ENCODE results near the gene CCDC181.

Gene CCDC181

GRCh38 chr1:169361281-169361680 lies 66.0 kb downstream of the CCDC181 start:
- no peaks in the 10 kb centered on the region for H3K27me3 ChIP-seq (ENCODE audit: low read depth, low read length)
- no peaks in the 10 kb centered on the region for H4K20me1 ChIP-seq (ENCODE audit: insufficient read depth, low read length)
- peak overlapping the region; percentile 20 for H3K4me3 ChIP-seq (ENCODE audit: low read length)
- peaks cover 4% of the 10 kb centered on the region; the same call in 1 of the 2 replicates for H3K9me3 ChIP-seq (ENCODE audit: insufficient read depth, low read length)
- H3K9ac ChIP-seq (ENCODE audit: low read length), result no peak overlapping the region
- peaks cover 14% of the 10 kb centered on the region for H3K36me3 ChIP-seq (replicated peaks; ENCODE audit: low read depth, low read length)
- peak overlapping the region; percentile 13 for H3K4me2 ChIP-seq (ENCODE audit: low read length)
- no peak for TF ChIP-seq CTCF (IDR thresholded peaks at IDR 0.05; ENCODE audit: low read depth, low read length)
- no peak for TF ChIP-seq EZH2phosphoT487 (IDR thresholded peaks at IDR 0.05; ENCODE audit: low read depth)
- H3K79me2 ChIP-seq (ENCODE audit: low read length), result no peaks in the 10 kb centered on the region
- no peak overlapping the region for H2AFZ ChIP-seq (ENCODE audit: low read depth, low read length)
- H3K27ac ChIP-seq (ENCODE audit: low read length), result no peak overlapping the region
- peaks cover 26% of the 10 kb centered on the region for H3K4me1 ChIP-seq (ENCODE audit: low read length)

DNA sequence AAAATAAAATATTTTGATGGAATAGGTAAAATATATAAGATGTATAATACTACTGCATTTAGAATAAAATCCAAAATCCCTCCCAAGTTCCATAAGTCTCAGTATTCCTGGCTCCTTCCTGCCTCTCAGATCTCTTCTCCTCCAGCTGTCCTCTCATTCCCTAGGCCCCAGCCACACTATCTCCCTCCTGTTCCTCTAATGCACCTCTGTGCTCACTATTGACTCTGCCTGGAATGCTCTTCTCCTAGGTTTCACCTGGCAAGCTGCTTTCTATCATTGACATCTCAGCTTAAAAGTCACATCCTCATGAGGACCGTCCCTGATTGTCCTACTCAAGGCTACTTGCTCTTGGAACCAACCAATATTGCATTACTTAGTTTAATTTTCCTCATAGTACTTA lies 66.9 kb downstream of the CCDC181 start:
- TF ChIP-seq EZH2phosphoT487 (IDR thresholded peaks at IDR 0.05; ENCODE audit: low read depth), result no peak
- no peak for TF ChIP-seq CTCF (IDR thresholded peaks at IDR 0.05; ENCODE audit: low read depth, low read length)
- Histone ChIP-seq H3K27me3 (ENCODE audit: low read depth, low read length) (no peaks in the 10 kb centered on the region), H2AFZ (ENCODE audit: low read depth, low read length) (no peak overlapping the region), H3K36me3 (replicated peaks; ENCODE audit: low read depth, low read length) (peaks cover 12% of the 10 kb centered on the region), H4K20me1 (ENCODE audit: insufficient read depth, low read length) (no peaks in the 10 kb centered on the region), H3K9me3 (ENCODE audit: insufficient read depth, low read length) (peaks cover 4% of the 10 kb centered on the region; the same call in 1 of the 2 replicates), H3K79me2 (ENCODE audit: low read length) (no peaks in the 10 kb centered on the region), H3K4me2 (ENCODE audit: low read length) (no peak overlapping the region), H3K4me3 (ENCODE audit: low read length) (no peak overlapping the region), H3K27ac (ENCODE audit: low read length) (no peak overlapping the region), H3K9ac (ENCODE audit: low read length) (no peak overlapping the region), H3K4me1 (ENCODE audit: low read length) (peaks cover 26% of the 10 kb centered on the region)

DNA sequence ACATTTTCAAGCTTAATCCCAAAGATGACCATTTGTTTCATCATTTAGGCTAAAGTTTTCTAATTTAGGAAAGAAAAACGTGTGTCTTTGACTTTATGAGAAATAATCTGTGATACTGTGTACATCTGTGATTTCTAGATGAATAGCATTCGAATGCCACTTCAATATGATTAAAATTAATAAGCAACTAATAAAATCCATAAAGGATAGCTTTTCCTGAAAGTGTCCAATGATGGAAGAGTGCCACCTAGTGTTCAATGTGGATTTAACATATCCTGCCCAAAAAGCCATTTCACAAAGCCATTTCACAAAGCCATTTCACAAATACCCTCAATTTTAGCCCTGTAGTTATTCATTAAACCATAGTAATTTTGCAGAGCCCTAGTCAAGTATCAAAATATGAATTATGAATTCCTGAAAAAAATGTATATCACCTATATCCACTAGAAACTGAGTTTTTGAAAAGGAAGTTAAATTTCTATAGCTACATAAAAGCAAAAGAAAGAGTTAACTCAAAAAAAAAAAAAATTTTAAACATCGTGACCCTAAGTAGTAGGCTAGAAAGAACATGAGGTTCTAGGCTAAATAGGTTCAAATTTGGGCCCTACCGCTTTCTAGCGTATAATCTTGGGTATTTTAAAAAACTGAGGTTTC lies 78.8 kb downstream of the CCDC181 start:
- Histone ChIP-seq H3K27me3 (ENCODE audit: low read depth, low read length) (no peaks in the 10 kb centered on the region), H3K4me2 (ENCODE audit: low read length) (no peak overlapping the region), H2AFZ (ENCODE audit: low read depth, low read length) (no peak overlapping the region), H3K79me2 (ENCODE audit: low read length) (no peaks in the 10 kb centered on the region), H3K4me1 (ENCODE audit: low read length) (peaks cover 7% of the 10 kb centered on the region), H3K4me3 (ENCODE audit: low read length) (no peak overlapping the region), H3K9me3 (ENCODE audit: insufficient read depth, low read length) (no peaks in the 10 kb centered on the region), H4K20me1 (ENCODE audit: insufficient read depth, low read length) (no peaks in the 10 kb centered on the region), H3K36me3 (replicated peaks; ENCODE audit: low read depth, low read length) (no peaks in the 10 kb centered on the region), H3K27ac (ENCODE audit: low read length) (no peak overlapping the region), H3K9ac (ENCODE audit: low read length) (no peak overlapping the region)
- TF ChIP-seq EZH2phosphoT487 (IDR thresholded peaks at IDR 0.05; ENCODE audit: low read depth) (no peak), CTCF (IDR thresholded peaks at IDR 0.05; ENCODE audit: low read depth, low read length) (peak; percentile 96)

DNA sequence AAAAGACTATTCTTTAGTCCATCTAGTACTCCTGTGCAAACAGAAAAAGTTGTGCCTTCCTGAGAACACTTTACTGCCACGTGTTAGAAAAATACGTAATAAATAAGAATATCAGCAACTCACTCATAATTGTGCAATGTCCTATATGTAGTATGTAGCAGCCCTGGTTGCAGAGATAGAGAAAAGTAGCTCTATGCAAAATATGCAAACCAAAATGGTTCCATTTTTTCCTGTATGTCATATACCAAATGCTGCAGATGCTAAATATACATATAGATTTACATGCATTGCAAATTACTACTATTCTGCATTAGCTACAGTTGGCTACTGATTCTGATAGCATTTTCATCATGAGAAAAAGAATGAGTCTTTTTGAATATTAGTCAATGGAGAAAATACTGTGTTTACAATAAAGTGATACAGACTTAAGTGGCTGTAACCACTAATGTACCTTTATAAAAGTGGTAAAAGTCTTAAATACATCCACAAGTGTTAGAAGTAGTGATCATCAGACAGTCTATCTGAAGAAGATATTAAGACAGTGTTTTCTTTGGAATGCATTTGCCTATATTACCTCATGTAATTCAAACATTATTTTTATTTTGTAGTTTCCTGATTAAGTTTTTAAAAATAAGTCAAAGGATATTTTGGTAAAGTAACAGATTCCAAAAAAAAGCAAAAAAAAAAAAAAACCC lies 79.4 kb downstream of the CCDC181 start:
- TF ChIP-seq EZH2phosphoT487 (IDR thresholded peaks at IDR 0.05; ENCODE audit: low read depth), result no peak
- TF ChIP-seq CTCF (IDR thresholded peaks at IDR 0.05; ENCODE audit: low read depth, low read length), result no peak
- Histone ChIP-seq H3K4me1 (ENCODE audit: low read length) (peaks cover 7% of the 10 kb centered on the region), H3K4me3 (ENCODE audit: low read length) (no peak overlapping the region), H3K9me3 (ENCODE audit: insufficient read depth, low read length) (no peaks in the 10 kb centered on the region), H4K20me1 (ENCODE audit: insufficient read depth, low read length) (no peaks in the 10 kb centered on the region), H3K27ac (ENCODE audit: low read length) (no peak overlapping the region), H3K9ac (ENCODE audit: low read length) (no peak overlapping the region), H2AFZ (ENCODE audit: low read depth, low read length) (no peak overlapping the region), H3K36me3 (replicated peaks; ENCODE audit: low read depth, low read length) (no peaks in the 10 kb centered on the region), H3K4me2 (ENCODE audit: low read length) (no peak overlapping the region), H3K79me2 (ENCODE audit: low read length) (no peaks in the 10 kb centered on the region), H3K27me3 (ENCODE audit: low read depth, low read length) (no peaks in the 10 kb centered on the region)

Measured in OCI-LY3 (cell line).